MCF 10A (cell line): ENCODE results near the gene NAPB. TPM values are rescaled to one million over a fixed set of nuclear protein-coding genes. Genes with fewer than 3 reads are reported as not detected.

Source experiments
- BruUV-seq: library from RNA; stranded (reverse); fragments of 400-500 nt; replicated peaks from 2 replicates; lab custom pipeline; 2021; lab: Mats Ljungman, UMichigan
- CTCF ChIA-PET: fragments of 300-600 bp; sonication (Branson Sonifier 250); formaldehyde crosslinking; extraction: SDS; loops from one replicate; lab custom pipeline; 2021; ENCODE audit warnings: antibody characterized with exemption, inconsistent platforms; lab: Yijun Ruan, JAX
- POLR2A ChIA-PET: fragments of 300-600, 350-650 bp; sonication (Branson Sonifier 250); formaldehyde crosslinking; extraction: SDS; loops from one replicate; lab custom pipeline; 2020; ENCODE audit warnings: antibody characterized with exemption, inconsistent platforms; lab: Yijun Ruan, JAX
- DNase-seq: peaks from one replicate; pipeline ENCODE4 v3.0.0-alpha.2; 2018; ENCODE audit not compliant: unreplicated experiment
- H3K27ac Mint-ChIP-seq: one replicate; pipeline ENCODE4 v1.8.0; 2022; ENCODE audit warnings: mild to moderate bottlenecking, low read depth, mixed read lengths; ENCODE audit not compliant: unreplicated experiment
- H3K27me3 Mint-ChIP-seq: one replicate; pipeline ENCODE4 v1.8.0; 2022; ENCODE audit warnings: mixed read lengths; ENCODE audit not compliant: insufficient read depth, unreplicated experiment
- H3K36me3 Mint-ChIP-seq: one replicate; pipeline ENCODE4 v1.8.0; 2022; ENCODE audit warnings: mild to moderate bottlenecking, moderate library complexity, mixed read lengths; ENCODE audit not compliant: insufficient read depth, unreplicated experiment
- H3K4me1 Mint-ChIP-seq: one replicate; pipeline ENCODE4 v1.8.0; 2022; ENCODE audit warnings: mixed read lengths; ENCODE audit not compliant: insufficient read depth, unreplicated experiment
- H3K4me3 Mint-ChIP-seq: one replicate; pipeline ENCODE4 v1.8.0; 2022; ENCODE audit warnings: mild to moderate bottlenecking, moderate library complexity, mixed read lengths; ENCODE audit not compliant: unreplicated experiment
- H3K9me3 Mint-ChIP-seq: one replicate; pipeline ENCODE4 v1.8.0; 2022; ENCODE audit warnings: mixed read lengths; ENCODE audit not compliant: unreplicated experiment
- CTCF ChIP-seq: fragments of 200-600 bp; IDR thresholded peaks from one replicate; pipeline ENCODE4 v1.8.0; 2022; ENCODE audit warnings: antibody characterized with exemption, mild to moderate bottlenecking; ENCODE audit not compliant: unreplicated experiment
- intact Hi-C: fragments of 100-400 bp; cut with micrococcal nuclease; formaldehyde crosslinking; loops from 2 replicates; pipeline ENCODE4 v1.14.1; 2022
- total RNA-seq: library from RNA; stranded (reverse); gene quantifications from 2 replicates; pipeline ENCODE4 v1.2.3, GENCODE V29; 2022

The NAPB gene
- total RNA-seq, 1 experiment from 2014 or later, result 9.6 TPM

DNA sequence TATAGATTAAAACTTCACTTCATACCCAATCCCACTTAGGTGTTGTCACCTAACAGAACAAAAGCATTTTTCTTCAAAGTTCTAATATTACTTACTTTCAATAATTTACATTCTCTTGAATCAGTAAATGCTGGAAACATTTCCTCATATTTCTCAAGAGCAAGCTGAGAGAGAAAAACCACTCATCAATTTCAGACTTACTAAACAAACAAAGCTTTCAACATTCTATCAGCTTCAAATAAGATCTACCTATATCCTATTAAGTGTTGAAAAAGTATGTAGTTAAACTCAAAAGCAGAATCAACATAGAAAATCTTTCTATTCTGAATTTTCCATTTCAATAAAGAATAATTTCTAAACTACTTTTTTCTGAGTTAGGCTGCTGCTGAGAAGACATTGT, 41.5 kb downstream of the NAPB start:
- Mint-ChIP-seq H3K4me1 (no peaks in the 10 kb centered on the region), H3K4me3 (no peak overlapping the region), H3K9me3 (peaks cover 8% of the 10 kb centered on the region), H3K27ac (no peak overlapping the region), H3K36me3 (peaks cover 93% of the 10 kb centered on the region), H3K27me3 (no peaks in the 10 kb centered on the region)
- CTCF ChIA-PET, result interaction anchor here (0.6 to 1.5 kb wide), 6 partner anchors 11 to 227 kb away, joined by 3 to 5 read pairs (median 4); partner anchors contain the start of genes NAPB and NXT1
- DNase-seq, result no peak
- POLR2A ChIA-PET, result interaction anchor here (1.0 to 4.5 kb wide), 6 partner anchors 9 to 31 kb away, joined by 3 to 24 read pairs (median 4); partner anchors contain the start of gene GZF1
- no TSS peak for BruUV-seq
- intact Hi-C loops, result no loop called here
- TF ChIP-seq CTCF, result no peak

DNA sequence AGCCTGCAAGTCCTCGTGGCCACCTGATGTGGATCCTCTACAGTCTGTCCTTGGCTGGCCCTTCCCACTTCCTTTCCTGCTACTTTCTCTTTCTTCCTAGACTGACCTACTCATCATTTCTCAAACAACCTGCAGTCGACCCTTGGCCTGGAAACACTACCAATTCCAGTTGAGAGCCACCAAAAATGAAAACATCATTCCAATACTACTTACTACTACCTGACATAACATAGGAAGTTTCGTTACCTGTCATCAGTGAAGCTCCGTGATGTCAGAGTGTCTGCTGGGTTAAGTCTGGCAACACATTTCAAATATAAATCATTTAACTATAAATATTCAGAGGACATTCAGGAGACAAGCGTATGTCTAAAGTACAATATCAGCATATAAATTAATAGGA, 45.5 kb downstream of the NAPB start:
- H3K36me3 Mint-ChIP-seq, result peaks cover 94% of the 10 kb centered on the region
- ChIA-PET CTCF (interaction anchor here (1.0 to 1.5 kb wide), 5 partner anchors 10 to 67 kb away, joined by 3 to 6 read pairs (median 4); no protein-coding TSS in a partner anchor), POLR2A (interaction anchor here (0.8 to 1.9 kb wide), 5 partner anchors 12 to 44 kb away, joined by 3 to 10 read pairs (median 6); partner anchors contain the start of genes GZF1 and NXT1)

GRCh38 chr20:23374441-23374840, 46.8 kb downstream of the NAPB start:
- Mint-ChIP-seq H3K27me3 (no peaks in the 10 kb centered on the region), H3K4me1 (no peaks in the 10 kb centered on the region), H3K4me3 (no peak overlapping the region), H3K27ac (no peak overlapping the region), H3K9me3 (no peaks in the 10 kb centered on the region), H3K36me3 (peaks cover 94% of the 10 kb centered on the region)
- BruUV-seq, result no TSS peak
- intact Hi-C loops, result no loop called here
- DNase-seq, result no peak
- no peak for TF ChIP-seq CTCF
- POLR2A ChIA-PET, result interaction anchor here (1.1 to 2.2 kb wide), 4 partner anchors 12 to 45 kb away, joined by 5 to 10 read pairs (median 6); partner anchors contain the start of genes GZF1 and NXT1
- CTCF ChIA-PET, result interaction anchor here (0.5 to 1.7 kb wide), 5 partner anchors 25 to 1897 kb away, joined by 3 to 5 read pairs (median 3); no protein-coding TSS in a partner anchor

More for the DNA sequence above, 45.5 kb downstream of the NAPB start:
- intact Hi-C loops, result no loop called here
- Mint-ChIP-seq H3K27ac (no peak overlapping the region), H3K4me3 (no peak overlapping the region), H3K4me1 (no peaks in the 10 kb centered on the region), H3K27me3 (no peaks in the 10 kb centered on the region), H3K9me3 (no peaks in the 10 kb centered on the region)
- no peak for DNase-seq
- BruUV-seq, result no TSS peak
- TF ChIP-seq CTCF, result no peak

DNA sequence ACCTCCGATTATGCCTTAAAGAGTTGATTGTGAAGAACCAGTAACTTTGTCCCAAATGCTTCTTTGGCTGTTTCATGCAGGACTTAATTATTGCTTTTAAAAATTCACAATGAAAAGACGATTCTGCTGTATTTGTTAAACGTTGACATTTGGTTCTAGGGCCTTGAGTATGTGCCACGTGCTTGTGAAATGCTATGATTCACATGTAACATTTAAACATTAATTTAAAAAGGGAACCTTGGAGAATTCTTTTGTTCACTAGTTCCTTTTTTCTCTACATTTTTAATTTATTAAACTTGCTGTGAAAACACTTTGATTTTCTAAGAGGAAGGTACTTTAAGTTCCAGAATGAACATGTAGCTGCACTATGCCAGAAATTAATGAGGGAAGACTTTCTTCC, 49.8 kb downstream of the NAPB start:
- intact Hi-C loops, result no loop called here
- Mint-ChIP-seq H3K27me3 (no peaks in the 10 kb centered on the region), H3K36me3 (peaks cover 87% of the 10 kb centered on the region), H3K4me3 (no peak overlapping the region), H3K27ac (no peak overlapping the region), H3K4me1 (peaks cover 12% of the 10 kb centered on the region), H3K9me3 (no peaks in the 10 kb centered on the region)
- TF ChIP-seq CTCF, result no peak
- BruUV-seq, result no TSS peak
- DNase-seq, result no peak
- POLR2A ChIA-PET, result interaction anchor here (1.3 to 4.4 kb wide), 4 partner anchors 10 to 26 kb away, joined by 3 to 24 read pairs (median 8); partner anchors contain the start of gene NXT1
- CTCF ChIA-PET, result interaction anchor here (1.0 to 1.5 kb wide), 3 partner anchors 30 to 70 kb away, joined by 3 to 4 read pairs (median 3); no protein-coding TSS in a partner anchor
